HepG2 (cell line): ENCODE data around the gene PSEN2. TPM values are rescaled to one million over a fixed set of nuclear protein-coding genes. Genes with fewer than 3 reads are reported as not detected.

ENCODE experiments used
- CEBPZ ChIP-seq: IDR thresholded peaks from 2 replicates; pipeline ENCODE4 v1.6.1; 2012; ENCODE audit warnings: low read length, improper control_type of control experiment
- CREB1 ChIP-seq, 2 experiments: fragments of 450-650 bp in 1 of 2; IDR thresholded peaks; 2 replicates each; pipeline ENCODE4 v1.6.1; 2016 to 2017; ENCODE audit warnings: control low read depth in 1 of 2, mild to moderate bottlenecking in 1 of 2, missing compliant biosample characterization in 1 of 2, missing genetic modification characterization in 1 of 2
- ELK4 ChIP-seq: sonication (generic); formaldehyde crosslinking; IDR thresholded peaks from 2 replicates; pipeline ENCODE4 v1.9.0; 2021; ENCODE audit warnings: missing genetic modification reagents, borderline replicate concordance
- FOXK1 ChIP-seq: sonication (generic); formaldehyde crosslinking; IDR thresholded peaks from 2 replicates; pipeline ENCODE4 v1.4.0; 2020; ENCODE audit warnings: low read depth, missing genetic modification reagents, borderline replicate concordance
- GATA4 ChIP-seq: sonication (generic); IDR thresholded peaks from 2 replicates; pipeline ENCODE4 v1.6.1; 2016; ENCODE audit warnings: antibody characterized with exemption, low read depth, borderline replicate concordance
- HMG20A ChIP-seq: IDR thresholded peaks from 2 replicates; pipeline ENCODE4 v1.6.1; 2016; ENCODE audit warnings: borderline replicate concordance
- POGK ChIP-seq: sonication (generic); formaldehyde crosslinking; conservative IDR thresholded peaks from 2 replicates; pipeline ENCODE4 v1.8.0; 2022; ENCODE audit warnings: mild to moderate bottlenecking, moderate library complexity, missing genetic modification reagents
- PREB ChIP-seq: sonication (generic); formaldehyde crosslinking; IDR thresholded peaks from 2 replicates; pipeline ENCODE4 v1.4.0; 2020; ENCODE audit warnings: missing genetic modification reagents
- PRMT3 ChIP-seq: sonication (generic); formaldehyde crosslinking; IDR thresholded peaks from 2 replicates; pipeline ENCODE4 v1.8.1; 2022; ENCODE audit warnings: low read depth, mild to moderate bottlenecking, moderate library complexity, missing genetic modification reagents, borderline replicate concordance
- SIX1 ChIP-seq: sonication (generic); formaldehyde crosslinking; IDR thresholded peaks from 2 replicates; pipeline ENCODE4 v1.4.0; 2020; ENCODE audit warnings: missing genetic modification reagents, borderline replicate concordance
- SMAD3 ChIP-seq: sonication (generic); formaldehyde crosslinking; IDR thresholded peaks from 2 replicates; pipeline ENCODE4 v1.4.0; 2020; ENCODE audit warnings: missing genetic modification reagents
- ZBTB39 ChIP-seq: sonication (generic); formaldehyde crosslinking; IDR thresholded peaks from 2 replicates; pipeline ENCODE4 v1.5.0; 2020; ENCODE audit warnings: missing genetic modification reagents
- ZFP37 ChIP-seq: sonication (generic); formaldehyde crosslinking; IDR thresholded peaks from 2 replicates; pipeline ENCODE4 v1.4.0; 2020; ENCODE audit warnings: missing genetic modification reagents, borderline replicate concordance
- ZFP62 ChIP-seq: sonication (generic); formaldehyde crosslinking; IDR thresholded peaks from 2 replicates; pipeline ENCODE4 v1.4.0; 2020; ENCODE audit warnings: missing genetic modification reagents
- ZNF205 ChIP-seq: IDR thresholded peaks from 2 replicates; pipeline ENCODE4 v1.6.1; 2018; ENCODE audit warnings: missing biosample characterization, missing genetic modification reagents
- ZNF234 ChIP-seq: sonication (generic); formaldehyde crosslinking; conservative IDR thresholded peaks from 2 replicates; pipeline ENCODE4 v1.5.1; 2020; ENCODE audit warnings: mild to moderate bottlenecking, missing genetic modification reagents
- ZNF367 ChIP-seq: sonication (generic); formaldehyde crosslinking; IDR thresholded peaks from 2 replicates; pipeline ENCODE4 v1.4.0; 2020; ENCODE audit warnings: missing genetic modification reagents, borderline replicate concordance
- ZSCAN29 ChIP-seq: sonication (generic); formaldehyde crosslinking; conservative IDR thresholded peaks from 2 replicates; pipeline ENCODE4 v1.4.0; 2020; ENCODE audit warnings: mild to moderate bottlenecking, missing genetic modification reagents
- polyA plus RNA-seq, 8 experiments: library from polyadenylated mRNA; depleted of rRNA in 3 of 8; stranded (reverse) in 7 of 8; unstranded in 1 of 8; fragments of >200 nt; fragmentation: Illumina TruSeq in 4 of 8; extraction: Trizol in 4 of 8; gene quantifications; 2 replicates each; pipeline versions ENCODE4 v1.2.1 to v1.2.3, GENCODE V29; 2011 to 2016; ENCODE audit warnings: low read depth in 4 of 8, missing spikeins in 1 of 8, mixed read lengths in 1 of 8; ENCODE audit not compliant: insufficient read depth in 1 of 8
- total RNA-seq, 5 experiments: library from RNA; depleted of rRNA; stranded (reverse); fragments of >200 nt; fragmentation: Illumina TruSeq; extraction: Trizol; gene quantifications; 2 replicates each; pipeline ENCODE4 v1.2.3, GENCODE V29; 2016; ENCODE audit warnings: low read depth in 1 of 5

The PSEN2 gene
- total and polyA plus RNA-seq, 2 of the 13 experiments (the other 11 are each of a cell fraction or from before 2014, with no cell fraction given) = 5.9 to 13.1 TPM

- TF ChIP-seq CEBPZ (no peak), ZSCAN29 (no peak), FOXK1 (CRISPR knock-in tag) (peak; percentile 97), SMAD3 (CRISPR knock-in tag) (0 out of 2 replicates have a peak, but pooled peaks have one; percentile 29), CREB1 (IDR thresholded peaks at IDR 0.05) (0 out of 2 replicates have a peak, but pooled peaks have one; percentile 5), CREB1 (CRISPR knock-in tag; IDR thresholded peaks at IDR 0.05) (no peak), ELK4 (CRISPR knock-in tag) (no peak), HMG20A (CRISPR knock-in tag) (no peak; the same call in 1 of the 2 replicates), SIX1 (CRISPR knock-in tag) (no peak), ZNF367 (CRISPR knock-in tag) (no peak), ZFP62 (CRISPR knock-in tag) (no peak), PRMT3 (CRISPR knock-in tag) (no peak), ZNF205 (CRISPR knock-in tag) (no peak), POGK (CRISPR knock-in tag) (no peak; the same call in 1 of the 2 replicates), ZNF234 (CRISPR knock-in tag) (no peak), PREB (no peak), ZBTB39 (no peak), ZFP37 (CRISPR knock-in tag) (no peak; the same call in 1 of the 2 replicates), GATA4 (no peak)
Measured at GRCh38 chr1:226945106-226945857, 74.9 kb downstream of the PSEN2 start (continued).
